Epithelial cell of esophagus (primary cell): Measurements from ENCODE around the gene MRPL36.

ENCODE experiments used
- DNase-seq: peaks from one replicate; pipeline ENCODE4 v3.0.0; 2010; ENCODE audit warnings: low read depth
- H3K4me3 ChIP-seq: 2 replicates; pipeline ENCODE4 v1.5.1; 2011; ENCODE audit warnings: mild to moderate bottlenecking, low read length, control low read depth
- CTCF ChIP-seq: IDR thresholded peaks from 2 replicates; pipeline ENCODE4 v1.5.1; 2011; ENCODE audit warnings: low read depth, mild to moderate bottlenecking, low read length, control low read depth, inconsistent platforms; ENCODE audit not compliant: insufficient read depth; ENCODE audit errors: missing control alignments

The MRPL36 gene

GRCh38 chr5:1835431-1835830 is 35.8 kb upstream of the MRPL36 start:
- no peak overlapping the region for H3K4me3 ChIP-seq
- no peak for TF ChIP-seq CTCF
- DNase-seq = no peak

- no peak for TF ChIP-seq CTCF
- no peak overlapping the region for H3K4me3 ChIP-seq
- no peak for DNase-seq
Observed at GRCh38 chr5:1834721-1835429, 35.2 kb upstream of the MRPL36 start.

- DNase-seq = no peak
- H3K4me3 ChIP-seq = no peak overlapping the region
- no peak for TF ChIP-seq CTCF
Observed at GRCh38 chr5:1834022-1834551, 34.5 kb upstream of the MRPL36 start.

- no peak for DNase-seq
- no peak overlapping the region for H3K4me3 ChIP-seq
- no peak for TF ChIP-seq CTCF
Observed at GRCh38 chr5:1833264-1834021, 33.8 kb upstream of the MRPL36 start.

GRCh38 chr5:1832511-1833250 is 33.0 kb upstream of the MRPL36 start:
- no peak overlapping the region for H3K4me3 ChIP-seq
- DNase-seq = no peak
- TF ChIP-seq CTCF = no peak

- no peak for DNase-seq
- no peak overlapping the region for H3K4me3 ChIP-seq
- TF ChIP-seq CTCF = no peak
Observed at GRCh38 chr5:1831677-1832313, 32.2 kb upstream of the MRPL36 start.
